Stimulated activated naive B cell treated with anti-CD40 and anti-IgM and Interleukin-4, amounts not matched to agents 10 μg/mL and 1 μg/mL and 100 μg/mL, for 72 hours (primary cell): ENCODE results near the gene SERF1B.
"Not testable (repeated sequence)": the region's sequence is repeated elsewhere in the genome, so short reads cannot be mapped to it uniquely, and the experiment has no call there.

Experiments
- ATAC-seq, 2 donors: fragments of 150-1000 bp; cut with Tn5 transposase; replicated peaks; 2 replicates each; pipeline ENCODE4 v1.10.0; 2021; ENCODE audit warnings: moderate library complexity in 1 of 2
- DNase-seq: peaks from one replicate; pipeline ENCODE4 v3.0.0; 2021
- H3K27ac Mint-ChIP-seq: one replicate; pipeline ENCODE4 v1.8.0; 2022; ENCODE audit warnings: mild to moderate bottlenecking, mixed read lengths
- H3K27me3 Mint-ChIP-seq, 2 donors: one replicate each; pipeline ENCODE4 v1.8.0; 2022; ENCODE audit warnings: mixed read lengths in 2 of 2
- H3K36me3 Mint-ChIP-seq, 2 donors: one replicate each; pipeline ENCODE4 v1.8.0; 2022; ENCODE audit warnings: mixed read lengths in 2 of 2, mild to moderate bottlenecking in 1 of 2
- H3K4me1 Mint-ChIP-seq, 2 donors: one replicate each; pipeline ENCODE4 v1.8.0; 2022; ENCODE audit warnings: mixed read lengths in 2 of 2, mild to moderate bottlenecking in 1 of 2
- H3K4me3 Mint-ChIP-seq, 2 donors: one replicate each; pipeline ENCODE4 v1.8.0; 2022; ENCODE audit warnings: mild to moderate bottlenecking in 2 of 2, mixed read lengths in 2 of 2, moderate library complexity in 1 of 2
- H3K9me3 Mint-ChIP-seq, 2 donors: one replicate each; pipeline ENCODE4 v1.8.0; 2022; ENCODE audit warnings: mixed read lengths in 2 of 2, mild to moderate bottlenecking in 1 of 2

SERF1B gene

GRCh38 chr5:70025106-70025844 is at the start of gene SERF1B:
Gene SERF1B (plus strand): TSS chr5:70025251. CDS start chr5:70025452, 201 bp downstream.
- H3K4me3 Mint-ChIP-seq, H3K4me1 Mint-ChIP-seq, H3K27me3 Mint-ChIP-seq, H3K9me3 Mint-ChIP-seq, DNase-seq, H3K27ac Mint-ChIP-seq, H3K36me3 Mint-ChIP-seq: not testable (repeated sequence)
- peak; percentile 96 for ATAC-seq

GRCh38 chr5:69991713-69992112 is 33.3 kb upstream of the SERF1B start:
- not testable (repeated sequence) for H3K27ac Mint-ChIP-seq, H3K9me3 Mint-ChIP-seq, DNase-seq, ATAC-seq, H3K4me3 Mint-ChIP-seq, H3K4me1 Mint-ChIP-seq, H3K27me3 Mint-ChIP-seq, H3K36me3 Mint-ChIP-seq

GRCh38 chr5:69995535-69995934 is 29.5 kb upstream of the SERF1B start:
- not testable (repeated sequence) for H3K4me1 Mint-ChIP-seq, H3K4me3 Mint-ChIP-seq, H3K27ac Mint-ChIP-seq, H3K9me3 Mint-ChIP-seq, ATAC-seq, H3K27me3 Mint-ChIP-seq, DNase-seq, H3K36me3 Mint-ChIP-seq

- DNase-seq, ATAC-seq: not testable (repeated sequence)
Measured at GRCh38 chr5:70020660-70021059, 4.4 kb upstream of the SERF1B start.

GRCh38 chr5:70025845-70026145 is 744 bp downstream of the SERF1B start:
- H3K27ac Mint-ChIP-seq, H3K4me3 Mint-ChIP-seq, DNase-seq, H3K36me3 Mint-ChIP-seq, H3K27me3 Mint-ChIP-seq, H3K4me1 Mint-ChIP-seq, H3K9me3 Mint-ChIP-seq: not testable (repeated sequence)
- peak; percentile 44 to 50 for ATAC-seq

More at GRCh38 chr5:70020660-70021059, 4.4 kb upstream of the SERF1B start:
- H3K4me3 Mint-ChIP-seq, H3K27me3 Mint-ChIP-seq, H3K36me3 Mint-ChIP-seq, H3K9me3 Mint-ChIP-seq, H3K27ac Mint-ChIP-seq, H3K4me1 Mint-ChIP-seq: not testable (repeated sequence)

GRCh38 chr5:70031204-70031603 is 6.2 kb downstream of the SERF1B start:
- not testable (repeated sequence) for ATAC-seq, H3K9me3 Mint-ChIP-seq, H3K27me3 Mint-ChIP-seq, H3K4me3 Mint-ChIP-seq, H3K27ac Mint-ChIP-seq, DNase-seq, H3K4me1 Mint-ChIP-seq, H3K36me3 Mint-ChIP-seq

GRCh38 chr5:70041411-70041810 is 16.4 kb downstream of the SERF1B start:
- H3K36me3 Mint-ChIP-seq, DNase-seq, H3K4me1 Mint-ChIP-seq, H3K9me3 Mint-ChIP-seq, ATAC-seq, H3K27ac Mint-ChIP-seq, H3K27me3 Mint-ChIP-seq, H3K4me3 Mint-ChIP-seq: not testable (repeated sequence)

- not testable (repeated sequence) for H3K27me3 Mint-ChIP-seq, H3K36me3 Mint-ChIP-seq, H3K4me3 Mint-ChIP-seq, H3K27ac Mint-ChIP-seq, DNase-seq, H3K4me1 Mint-ChIP-seq, H3K9me3 Mint-ChIP-seq
- ATAC-seq, result peak; percentile 59 to 69
Measured at GRCh38 chr5:70049790-70050142, 24.7 kb downstream of the SERF1B start.

GRCh38 chr5:70056289-70056942 is 31.4 kb downstream of the SERF1B start:
- H3K4me3 Mint-ChIP-seq, H3K4me1 Mint-ChIP-seq, ATAC-seq, DNase-seq, H3K9me3 Mint-ChIP-seq, H3K27me3 Mint-ChIP-seq, H3K36me3 Mint-ChIP-seq, H3K27ac Mint-ChIP-seq: not testable (repeated sequence)

- H3K4me1 Mint-ChIP-seq, H3K4me3 Mint-ChIP-seq, H3K36me3 Mint-ChIP-seq, ATAC-seq, DNase-seq, H3K27me3 Mint-ChIP-seq, H3K9me3 Mint-ChIP-seq, H3K27ac Mint-ChIP-seq: not testable (repeated sequence)
Measured at GRCh38 chr5:70057140-70057539, 32.1 kb downstream of the SERF1B start.

- not testable (repeated sequence) for DNase-seq, H3K27me3 Mint-ChIP-seq, H3K9me3 Mint-ChIP-seq, H3K4me3 Mint-ChIP-seq, H3K36me3 Mint-ChIP-seq, H3K27ac Mint-ChIP-seq, ATAC-seq, H3K4me1 Mint-ChIP-seq
Measured at GRCh38 chr5:70077632-70078031, 52.6 kb downstream of the SERF1B start.

GRCh38 chr5:70088907-70089464 is 63.9 kb downstream of the SERF1B start:
- not testable (repeated sequence) for H3K27ac Mint-ChIP-seq, H3K9me3 Mint-ChIP-seq, DNase-seq, H3K36me3 Mint-ChIP-seq, H3K27me3 Mint-ChIP-seq, ATAC-seq, H3K4me1 Mint-ChIP-seq, H3K4me3 Mint-ChIP-seq

GRCh38 chr5:70091776-70092175 is 66.7 kb downstream of the SERF1B start:
- H3K9me3 Mint-ChIP-seq, H3K27me3 Mint-ChIP-seq, H3K36me3 Mint-ChIP-seq, ATAC-seq, H3K27ac Mint-ChIP-seq, DNase-seq, H3K4me1 Mint-ChIP-seq, H3K4me3 Mint-ChIP-seq: not testable (repeated sequence)
